NCI-H1105 (cell line): ENCODE data around the gene CD99L2.
"Not testable (repeated sequence)": the region's sequence is repeated elsewhere in the genome, so short reads cannot be mapped to it uniquely, and the experiment has no call there.

Experiments used
- DNase-seq: peaks from one replicate; lab custom pipeline; 2025; lab: John Stamatoyannopoulos, UW

Gene CD99L2

DNA sequence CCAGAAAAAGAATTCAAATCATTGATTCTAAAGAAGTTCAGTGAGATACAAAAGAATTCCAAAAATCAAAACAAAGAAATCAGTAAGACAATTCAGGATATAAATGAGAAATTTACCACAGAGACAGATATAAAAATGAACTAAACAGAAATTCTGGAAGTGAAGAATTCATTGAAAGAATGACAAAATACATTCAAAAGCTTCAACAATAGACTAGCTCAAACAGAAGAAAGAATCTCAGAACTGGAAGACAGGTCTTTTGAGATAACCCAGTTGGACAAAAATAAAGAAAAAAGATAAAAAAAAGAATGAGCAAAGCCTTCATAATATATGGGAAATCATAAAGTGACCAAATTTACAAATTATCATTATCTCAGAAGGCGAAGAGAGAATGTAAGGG is 41.7 kb downstream of the CD99L2 start:
- no peak for DNase-seq

GRCh38 chrX:150856101-150856500 is 42.4 kb downstream of the CD99L2 start:
- DNase-seq = no peak

GRCh38 chrX:150854856-150855255 is 43.6 kb downstream of the CD99L2 start:
- DNase-seq = no peak

DNA sequence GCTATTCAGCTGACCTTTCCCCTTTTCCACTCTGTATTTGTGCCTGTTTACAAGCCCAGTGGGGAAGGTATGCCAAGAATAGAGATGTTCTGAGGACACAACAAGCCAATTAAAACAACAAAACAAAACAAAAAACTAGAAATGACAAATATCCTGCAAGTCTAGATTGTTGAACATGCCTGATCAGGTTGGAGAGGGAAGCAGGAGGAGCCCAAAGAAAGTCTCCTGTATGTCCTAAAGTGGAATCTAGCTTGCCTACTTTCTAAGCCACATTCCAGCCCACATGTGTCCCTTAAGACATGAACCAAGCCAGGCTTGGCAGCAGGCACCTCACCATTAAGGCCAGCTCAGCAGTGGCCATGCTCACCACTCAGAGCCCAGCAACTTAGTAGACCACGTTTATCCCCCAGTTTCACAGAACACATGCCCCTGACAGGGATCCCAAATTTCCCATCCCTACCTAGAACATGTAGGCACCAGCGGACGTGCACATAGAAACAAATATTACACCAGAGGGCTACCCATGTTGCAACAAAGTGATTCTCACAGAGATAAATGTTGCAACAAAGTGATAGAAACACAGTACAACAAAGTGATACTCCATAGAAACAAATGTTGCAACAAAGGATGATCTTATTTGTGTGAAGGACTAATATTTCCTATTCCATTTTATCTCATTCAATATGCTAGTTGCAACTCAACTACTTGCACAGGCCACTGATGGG is 48.3 kb downstream of the CD99L2 start:
- DNase-seq = no peak

GRCh38 chrX:150849486-150849885 is 49.0 kb downstream of the CD99L2 start:
- no peak for DNase-seq

GRCh38 chrX:150848914-150849365 is 49.5 kb downstream of the CD99L2 start:
- DNase-seq = peak; percentile 34

DNA sequence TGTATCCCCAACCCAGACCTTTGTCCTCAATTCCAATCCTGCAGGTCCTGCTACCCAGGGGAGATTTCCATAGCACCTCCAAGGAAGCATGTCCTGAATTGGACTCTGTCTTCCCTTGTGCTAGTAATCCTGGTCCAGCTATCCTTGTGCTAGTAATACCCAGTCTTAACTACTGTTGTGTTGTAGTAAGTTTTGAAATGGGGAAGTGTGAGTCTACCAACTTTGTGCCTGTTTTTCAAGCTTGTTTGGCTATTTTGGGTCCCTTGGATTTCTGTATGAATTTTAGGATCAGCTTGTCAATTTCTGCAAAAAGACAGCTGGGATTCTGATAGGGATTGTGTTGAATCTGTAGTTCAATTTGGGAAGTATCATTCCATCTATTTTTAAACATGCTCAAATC is 51.4 kb downstream of the CD99L2 start:
- no peak for DNase-seq

DNA sequence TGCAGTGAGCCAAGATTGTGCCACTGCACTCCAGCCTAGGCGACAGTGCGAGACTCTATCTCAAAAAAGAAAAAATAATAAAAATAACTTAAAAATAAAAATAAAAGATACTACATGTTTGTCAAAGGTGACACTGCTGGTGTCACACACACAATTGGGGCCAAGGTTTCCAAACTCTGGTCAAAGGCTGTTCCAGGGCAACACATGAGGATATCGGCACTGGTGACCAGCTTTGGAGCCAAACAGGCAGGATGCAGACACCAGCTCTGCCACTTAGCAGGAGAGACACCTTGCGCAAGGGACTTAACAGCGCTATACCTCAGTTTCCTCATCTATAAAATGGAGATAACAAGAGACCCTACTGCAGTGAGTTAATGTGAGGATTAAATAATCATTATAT is 52.3 kb downstream of the CD99L2 start:
- no peak for DNase-seq

DNA sequence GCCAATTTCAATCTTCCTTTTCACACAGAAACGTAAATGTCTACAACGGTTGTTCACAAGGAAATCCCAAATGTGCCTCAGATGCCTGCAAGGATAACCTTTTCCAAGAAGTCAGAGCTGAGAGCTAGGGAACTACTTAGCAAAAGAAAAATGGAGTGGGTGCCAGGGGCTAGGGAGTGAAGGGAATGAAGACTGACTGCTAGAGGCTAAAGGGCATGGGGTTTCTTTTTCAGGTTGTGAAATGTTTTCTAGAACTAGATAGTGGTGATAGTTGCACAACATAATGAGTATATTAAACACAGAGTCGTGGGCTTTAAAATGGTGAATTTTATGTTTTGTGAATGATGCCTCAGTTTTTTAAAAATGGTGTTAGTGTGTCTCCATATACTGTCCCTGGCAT is 53.4 kb downstream of the CD99L2 start:
- no peak for DNase-seq

DNA sequence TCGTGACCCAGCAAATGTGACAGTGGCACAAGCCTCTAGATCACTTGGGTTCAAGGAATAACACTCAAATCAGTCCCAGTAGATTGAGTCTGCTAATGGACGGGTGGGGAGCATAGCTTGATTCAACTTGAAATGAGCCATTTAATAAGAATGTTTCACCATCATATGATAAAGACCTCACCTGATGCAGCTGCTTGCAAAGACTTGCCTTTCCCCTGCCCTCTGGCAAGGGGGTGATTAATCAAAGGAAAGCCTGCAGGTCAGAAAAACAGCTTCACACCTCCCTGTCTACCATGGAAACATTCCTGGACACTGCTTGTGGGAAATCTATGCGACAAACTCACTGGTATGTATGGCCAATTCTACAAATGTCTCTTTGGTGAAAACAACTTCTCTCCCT is 54.5 kb downstream of the CD99L2 start:
- DNase-seq = no peak

DNA sequence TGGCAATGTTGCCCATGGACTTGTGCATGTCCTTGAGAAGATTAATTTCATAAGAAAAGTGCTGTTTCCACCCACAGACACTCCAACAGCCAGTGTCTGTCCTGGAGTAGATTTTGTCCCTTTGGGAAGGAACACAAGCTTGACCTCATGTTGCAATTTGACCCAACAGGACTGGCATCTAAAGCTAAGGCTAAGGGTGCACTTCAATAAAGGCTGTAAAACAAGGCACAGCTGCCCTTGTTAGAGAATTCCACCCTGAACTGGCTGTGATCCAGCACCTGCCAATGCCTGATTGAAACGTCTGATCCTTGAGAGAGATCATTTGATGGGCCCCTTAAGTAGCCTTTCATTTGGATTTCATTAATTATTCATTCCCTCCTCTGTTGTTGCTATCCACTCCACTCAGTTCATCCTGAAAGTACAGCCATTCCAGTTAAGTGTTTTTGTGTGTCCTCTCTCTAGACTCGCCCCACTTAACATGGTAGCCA is 56.2 kb downstream of the CD99L2 start:
- peak; percentile 65 for DNase-seq

GRCh38 chrX:150841456-150842197 is 56.8 kb downstream of the CD99L2 start:
- no peak for DNase-seq

DNA sequence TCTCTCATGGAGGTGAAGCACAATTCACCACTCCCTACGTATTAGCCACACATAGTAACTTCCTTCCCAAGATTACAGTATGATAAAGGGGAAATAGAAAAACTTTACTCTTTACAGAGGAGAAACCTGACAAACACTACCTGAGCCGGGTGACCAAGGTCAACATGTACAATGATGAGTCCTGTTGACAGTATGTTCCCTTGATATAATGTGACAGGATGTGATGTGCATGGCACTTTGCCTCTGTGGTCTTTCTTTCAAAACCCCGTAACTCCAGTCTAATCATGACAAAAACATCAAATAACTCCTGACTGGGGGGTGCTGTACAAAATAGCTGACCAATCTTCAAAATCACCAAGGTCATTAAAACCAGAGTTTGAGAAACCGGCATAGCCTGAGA is 60.6 kb downstream of the CD99L2 start:
- DNase-seq = no peak

DNA sequence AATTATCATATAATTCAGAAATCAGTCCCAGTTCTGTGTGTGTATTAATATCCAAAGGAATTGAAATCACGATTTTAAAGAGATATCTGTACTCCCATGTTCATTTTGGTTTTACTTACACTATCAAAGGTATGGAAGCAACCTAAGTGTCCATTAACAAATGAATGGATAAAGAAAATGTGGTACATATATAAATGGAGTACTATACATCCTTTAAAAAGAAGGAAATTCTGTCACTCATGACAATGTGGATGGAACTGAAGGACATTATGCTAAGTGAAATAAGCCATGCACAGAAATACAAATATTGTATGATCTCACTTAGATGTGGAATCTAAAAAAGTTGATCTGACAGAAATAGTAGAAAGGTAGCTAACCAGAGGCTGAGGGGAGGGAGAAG is 63.8 kb downstream of the CD99L2 start:
- DNase-seq = no peak

DNA sequence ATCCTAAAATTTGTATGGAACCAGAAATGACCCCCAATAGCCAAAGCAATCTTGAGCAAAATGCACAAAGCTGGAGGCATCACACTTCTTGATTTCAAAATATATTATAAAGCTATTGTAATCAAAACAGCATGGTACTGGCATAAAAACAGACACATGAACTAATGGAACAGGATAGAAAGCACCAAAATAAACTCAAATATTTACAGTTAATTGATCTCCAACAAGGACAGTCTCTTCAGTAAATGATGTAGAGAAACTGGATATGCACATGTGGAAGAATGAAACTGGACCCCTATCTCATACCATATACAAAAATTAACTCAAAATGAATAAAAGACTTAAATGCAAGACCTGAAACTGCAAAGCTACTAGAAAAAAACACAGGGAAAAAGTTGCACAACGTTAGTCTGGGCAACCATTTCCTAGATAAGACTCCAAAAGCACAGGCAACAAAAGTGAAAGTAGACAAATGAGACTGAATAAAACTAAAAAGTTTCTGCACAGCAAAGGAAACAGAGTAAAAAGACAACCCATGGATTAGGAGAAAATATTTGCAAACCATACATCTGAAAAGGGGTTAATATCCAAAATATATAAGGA is 64.9 kb downstream of the CD99L2 start:
- DNase-seq = no peak

- DNase-seq = no peak
Observed at GRCh38 chrX:150831863-150832262, 66.6 kb downstream of the CD99L2 start.

GRCh38 chrX:150828785-150829184 is 69.7 kb downstream of the CD99L2 start:
- DNase-seq = no peak

GRCh38 chrX:150824352-150824751 is 74.1 kb downstream of the CD99L2 start:
- not testable (repeated sequence) for DNase-seq

- not testable (repeated sequence) for DNase-seq
Observed at GRCh38 chrX:150823826-150824225, 74.6 kb downstream of the CD99L2 start.

DNA sequence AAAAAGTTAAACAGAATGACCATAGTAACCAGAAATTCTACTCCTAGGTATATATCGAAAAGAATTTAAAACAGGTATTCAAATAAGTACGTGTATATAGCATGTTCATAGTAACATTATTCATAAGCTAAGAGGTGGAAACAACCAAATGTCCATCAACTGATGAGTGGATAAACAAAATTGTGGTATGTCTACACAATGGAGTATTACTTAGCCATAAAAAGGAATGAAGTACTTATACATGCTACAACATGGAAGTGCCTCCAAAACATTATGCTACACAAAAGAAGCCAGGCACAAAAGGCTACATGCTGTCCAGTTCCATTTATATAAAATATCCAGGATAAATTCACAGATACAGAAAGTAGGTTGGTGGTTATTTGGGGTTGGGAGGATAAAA is 76.5 kb downstream of the CD99L2 start:
- DNase-seq = no peak

DNA sequence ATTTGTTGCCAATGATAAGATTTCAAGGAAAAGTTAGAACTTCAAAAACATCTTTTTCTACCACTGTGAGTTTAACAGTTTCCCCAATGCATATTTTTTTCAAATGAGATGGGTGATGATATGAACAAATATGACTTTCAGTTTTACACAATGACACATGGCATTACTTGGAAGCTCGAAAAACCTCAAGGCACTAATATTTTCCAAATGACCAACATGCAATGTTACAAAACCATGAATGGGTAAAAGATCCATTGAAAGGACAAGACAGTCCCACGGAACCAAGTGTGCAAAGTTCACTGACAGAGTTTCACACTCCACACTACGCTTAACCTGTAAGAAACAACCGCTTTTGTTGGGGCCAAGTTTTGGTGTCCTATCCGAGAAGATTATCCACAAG is 84.5 kb downstream of the CD99L2 start:
- DNase-seq = no peak

DNA sequence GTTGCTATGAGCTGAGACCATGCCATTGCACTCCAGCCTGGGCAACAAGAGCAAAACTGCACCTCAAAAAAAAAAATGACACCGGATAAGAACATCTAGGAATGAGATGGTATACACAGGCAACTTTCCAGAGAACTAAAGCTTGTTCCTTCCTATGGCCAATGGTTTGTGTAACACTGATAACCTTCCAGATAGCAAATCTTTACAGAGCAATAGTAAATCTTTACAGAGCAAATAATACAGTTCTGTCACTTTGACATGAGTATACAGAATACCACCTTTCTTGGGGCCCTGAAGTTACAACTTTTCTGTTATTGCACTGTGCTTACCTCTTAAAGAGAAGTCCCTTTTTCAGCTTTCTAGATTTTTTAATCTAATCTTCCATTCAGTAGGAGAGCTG is 91.6 kb downstream of the CD99L2 start:
- DNase-seq = no peak

GRCh38 chrX:150805736-150806135 is 92.7 kb downstream of the CD99L2 start:
- no peak for DNase-seq
